ENCODE data around the gene DCLK1.

DNA sequence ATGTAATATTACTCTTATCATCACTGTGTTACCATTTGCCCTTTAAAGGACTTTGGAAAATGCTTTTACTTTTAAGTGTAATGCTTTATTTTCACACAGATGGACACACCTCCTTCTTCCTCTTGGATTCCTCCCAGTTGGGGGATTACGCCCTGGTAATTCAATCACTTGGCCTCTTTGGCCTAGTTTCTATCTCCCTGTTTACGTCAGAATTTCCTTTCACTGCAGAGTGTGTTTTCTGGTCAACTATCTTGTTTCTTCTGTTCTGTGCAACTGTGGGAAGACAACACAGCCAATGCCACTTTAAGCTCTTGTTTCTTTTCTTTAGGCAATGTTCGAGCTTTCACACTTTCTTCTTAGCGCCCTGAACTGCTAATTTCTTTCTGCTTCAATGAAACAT, 397.4 kb downstream of the DCLK1 start:
- TF ChIP-seq, protein P1, sequence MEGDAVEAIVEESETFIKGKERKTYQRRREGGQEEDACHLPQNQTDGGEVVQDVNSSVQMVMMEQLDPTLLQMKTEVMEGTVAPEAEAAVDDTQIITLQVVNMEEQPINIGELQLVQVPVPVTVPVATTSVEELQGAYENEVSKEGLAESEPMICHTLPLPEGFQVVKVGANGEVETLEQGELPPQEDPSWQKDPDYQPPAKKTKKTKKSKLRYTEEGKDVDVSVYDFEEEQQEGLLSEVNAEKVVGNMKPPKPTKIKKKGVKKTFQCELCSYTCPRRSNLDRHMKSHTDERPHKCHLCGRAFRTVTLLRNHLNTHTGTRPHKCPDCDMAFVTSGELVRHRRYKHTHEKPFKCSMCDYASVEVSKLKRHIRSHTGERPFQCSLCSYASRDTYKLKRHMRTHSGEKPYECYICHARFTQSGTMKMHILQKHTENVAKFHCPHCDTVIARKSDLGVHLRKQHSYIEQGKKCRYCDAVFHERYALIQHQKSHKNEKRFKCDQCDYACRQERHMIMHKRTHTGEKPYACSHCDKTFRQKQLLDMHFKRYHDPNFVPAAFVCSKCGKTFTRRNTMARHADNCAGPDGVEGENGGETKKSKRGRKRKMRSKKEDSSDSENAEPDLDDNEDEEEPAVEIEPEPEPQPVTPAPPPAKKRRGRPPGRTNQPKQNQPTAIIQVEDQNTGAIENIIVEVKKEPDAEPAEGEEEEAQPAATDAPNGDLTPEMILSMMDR (IDR thresholded peaks at IDR 0.05) = no peak
- TF ChIP-seq EZH2 (IDR thresholded peaks at IDR 0.05) = no peak
- TF ChIP-seq EZH2phosphoT487 (IDR thresholded peaks at IDR 0.05) = no peak
